Activated CD4-positive, alpha-beta T cell treated with anti-CD3 and anti-CD28 coated beads, Interleukin-10, Interleukin-2, amounts not matched to agents 100 ng/mL and 50 ng/mL, durations not matched to agents 16 hours and 8 hours (primary cell): ENCODE measurements around the gene ENKD1.

Source experiments
- DNase-seq: peaks from one replicate; pipeline ENCODE4 v3.0.0-alpha.2; 2020

ENKD1 gene

DNA sequence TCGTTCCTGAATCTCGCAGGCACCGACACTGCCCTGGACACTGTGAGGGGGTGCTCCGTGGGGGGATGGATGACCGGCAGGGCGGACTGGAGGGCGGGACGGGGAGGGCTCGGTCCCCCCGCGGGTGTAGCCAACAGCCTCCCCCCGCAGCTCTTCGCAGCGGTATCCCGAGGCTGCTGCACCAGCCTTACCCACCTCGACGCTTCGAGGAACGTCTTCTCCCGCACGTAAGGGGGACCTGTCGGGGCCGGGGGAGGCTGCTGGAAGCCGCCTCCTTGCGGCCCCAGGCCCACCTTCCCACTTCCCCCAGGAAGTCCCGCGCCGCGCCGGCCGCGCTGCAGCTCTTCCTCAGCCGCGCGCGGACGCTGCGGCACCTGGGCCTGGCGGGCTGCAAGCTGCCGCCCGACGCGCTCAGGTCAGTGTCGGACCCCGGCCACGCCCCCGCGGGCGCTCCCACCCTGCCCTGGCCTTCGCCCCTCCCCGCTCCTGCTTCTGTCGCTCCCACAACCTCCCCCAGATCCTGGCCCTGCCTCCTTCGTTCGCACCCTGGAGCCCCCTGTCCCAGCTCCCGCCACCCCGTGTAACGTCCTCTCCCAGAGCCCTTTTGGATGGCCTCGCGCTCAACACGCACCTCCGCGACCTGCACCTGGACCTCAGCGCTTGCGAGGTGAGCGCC, 18.3 kb downstream of the ENKD1 start:
- DNase-seq, result no peak

DNA sequence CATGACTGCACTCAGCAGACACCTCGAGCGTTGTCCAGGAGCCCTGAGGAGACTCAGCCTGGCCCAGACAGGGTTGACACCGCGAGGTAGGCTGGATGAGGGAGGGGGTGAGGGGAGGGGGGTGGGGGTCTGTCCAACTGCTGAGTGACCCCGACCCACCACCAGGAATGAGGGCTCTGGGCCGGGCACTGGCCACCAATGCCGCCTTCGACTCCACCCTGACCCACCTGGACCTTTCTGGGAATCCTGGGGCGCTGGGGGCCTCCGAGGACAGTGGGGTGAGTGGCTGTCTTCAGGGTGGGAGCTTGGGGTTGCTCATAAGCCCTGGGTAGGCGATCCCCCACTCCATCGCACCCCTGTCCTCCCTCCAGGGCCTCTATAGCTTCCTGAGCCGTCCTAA, 18.9 kb downstream of the ENKD1 start:
- DNase-seq, result no peak

DNA sequence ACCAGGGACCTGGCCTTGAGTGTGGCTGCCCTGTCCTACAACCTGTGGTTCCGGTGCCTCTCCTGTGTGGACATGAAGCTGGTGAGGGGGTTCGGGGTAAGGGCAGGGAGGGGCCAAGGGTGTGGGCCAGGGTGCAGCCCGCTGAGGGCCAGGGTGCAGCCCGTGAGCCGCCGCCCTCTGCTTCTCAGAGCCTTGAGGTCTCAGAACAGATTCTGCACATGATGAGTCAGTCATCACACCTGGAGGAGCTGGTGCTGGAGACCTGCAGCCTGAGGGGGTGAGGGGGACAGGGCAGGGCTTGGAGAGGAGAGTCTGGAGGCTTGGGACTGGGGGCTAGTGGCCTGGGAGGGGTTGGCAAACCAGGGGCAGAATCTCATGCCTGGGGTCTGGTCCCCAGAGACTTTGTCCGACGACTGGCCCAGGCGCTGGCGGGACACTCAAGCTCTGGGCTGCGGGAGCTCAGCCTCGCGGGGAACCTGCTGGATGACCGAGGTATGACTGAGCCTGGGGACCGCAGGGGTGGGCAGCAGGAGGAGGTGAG, 19.4 kb downstream of the ENKD1 start:
- no peak for DNase-seq

DNA sequence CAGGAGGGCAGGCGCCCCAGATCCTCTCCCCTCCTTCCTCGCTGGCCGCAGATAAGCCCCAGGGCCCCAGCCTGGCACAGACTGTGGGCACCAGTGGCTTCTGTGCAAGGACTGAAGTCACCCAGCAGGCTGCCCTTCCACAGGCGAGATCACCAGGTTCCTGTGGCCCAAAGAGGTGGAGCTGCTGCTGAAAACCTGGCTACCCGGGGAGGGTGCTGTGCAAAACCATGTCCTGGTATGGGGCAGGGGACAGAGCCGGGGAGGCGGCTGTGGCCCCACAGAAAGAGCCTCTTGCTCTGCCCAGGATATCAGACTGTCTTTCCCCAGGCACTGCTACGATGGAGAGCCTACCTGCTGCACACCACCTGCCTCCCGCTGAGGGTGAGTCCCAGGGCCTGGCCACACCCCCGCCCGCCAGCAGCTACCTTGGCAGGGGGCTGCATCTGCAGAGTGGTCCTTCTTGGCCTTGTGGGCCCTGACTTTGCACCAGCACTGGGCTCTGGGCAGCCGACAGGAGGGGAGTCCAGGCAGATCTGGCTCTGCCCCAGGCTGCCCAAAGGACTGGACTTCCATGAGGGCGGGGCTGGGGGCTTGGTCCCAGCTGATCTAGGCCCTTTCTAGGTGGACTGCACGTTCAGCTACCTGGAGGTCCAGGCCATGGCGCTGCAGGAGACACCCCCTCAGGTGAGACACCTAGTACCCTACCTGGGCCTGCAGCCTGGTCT, 21.0 kb downstream of the ENKD1 start:
- DNase-seq, result peak; percentile 28

DNA sequence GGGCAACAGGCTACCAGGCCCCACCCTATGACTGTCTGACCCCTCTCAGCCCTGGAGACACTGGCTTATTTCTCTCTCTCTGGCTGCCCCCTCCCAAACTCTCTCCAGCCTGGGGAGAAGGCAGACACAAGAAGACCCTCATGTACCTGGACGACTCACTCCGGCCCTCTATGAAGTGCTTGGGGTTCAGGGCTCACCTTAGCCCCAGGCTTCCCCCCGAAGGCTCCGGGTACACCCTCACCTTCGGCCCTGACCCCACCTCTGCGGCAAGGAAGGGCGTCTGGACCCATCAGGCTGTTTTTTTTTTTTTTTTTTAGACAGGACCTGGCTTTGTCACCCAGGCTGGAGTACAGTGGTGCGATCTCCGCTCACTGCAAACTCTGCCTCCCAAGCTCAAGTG, 22.5 kb downstream of the ENKD1 start:
- DNase-seq, result no peak

DNA sequence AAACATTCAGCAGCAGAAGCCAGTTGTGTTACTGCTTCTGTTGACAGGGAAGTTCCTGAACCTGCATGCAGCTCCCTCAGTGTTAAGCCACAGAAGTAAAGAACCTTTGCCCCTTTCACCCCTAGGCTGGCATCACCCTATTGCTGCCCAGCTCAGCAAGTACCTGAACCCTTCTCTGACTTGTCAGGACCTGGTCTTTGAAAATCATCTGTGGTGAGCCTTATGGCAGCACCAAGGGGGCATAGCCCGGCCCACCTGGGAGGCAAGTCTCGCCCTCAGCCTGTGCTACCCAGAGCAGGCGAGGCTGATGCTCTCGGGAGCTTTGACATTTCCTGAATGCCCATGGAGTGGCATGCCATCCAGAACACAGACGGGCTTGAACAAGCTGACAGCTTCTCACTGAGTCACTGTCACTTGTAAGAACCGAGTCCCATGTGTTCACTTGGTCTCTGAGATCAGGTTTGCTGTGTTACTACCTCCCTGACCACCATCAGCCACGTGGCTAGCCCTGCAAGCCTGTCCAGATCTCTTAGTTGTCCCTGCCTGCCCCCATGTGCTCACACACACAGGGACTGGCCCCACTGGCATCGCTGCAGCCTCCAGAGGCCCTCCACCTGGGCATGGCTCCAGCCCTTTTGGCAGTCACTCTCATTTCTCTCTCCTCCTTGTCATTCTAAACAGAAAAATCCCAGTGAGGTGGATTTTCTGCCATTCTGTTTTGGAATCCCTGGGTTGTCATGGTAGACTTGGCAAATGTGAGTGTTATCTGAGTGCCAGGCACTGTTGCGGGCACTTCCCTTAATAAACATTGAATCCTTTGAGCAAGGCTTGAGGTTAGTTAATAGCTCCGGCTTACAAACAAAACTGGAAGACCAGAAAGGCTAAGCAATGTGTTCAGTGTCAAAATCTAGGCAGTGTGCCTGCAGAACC, 24.5 kb downstream of the ENKD1 start:
- DNase-seq, result no peak

DNA sequence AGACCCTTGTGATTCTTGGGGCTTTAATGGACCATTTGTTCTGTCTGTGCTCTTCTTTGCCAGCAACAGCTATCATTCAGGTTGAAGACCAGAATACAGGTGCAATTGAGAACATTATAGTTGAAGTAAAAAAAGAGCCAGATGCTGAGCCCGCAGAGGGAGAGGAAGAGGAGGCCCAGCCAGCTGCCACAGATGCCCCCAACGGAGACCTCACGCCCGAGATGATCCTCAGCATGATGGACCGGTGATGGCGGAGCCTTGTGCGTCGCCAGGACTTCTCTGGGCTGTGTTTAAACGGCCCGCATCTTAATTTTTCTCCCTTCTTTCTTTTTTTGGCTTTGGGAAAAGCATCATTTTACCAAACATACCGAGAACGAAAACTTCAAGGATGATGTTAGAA, 28.9 kb downstream of the ENKD1 start:
- DNase-seq, result no peak

DNA sequence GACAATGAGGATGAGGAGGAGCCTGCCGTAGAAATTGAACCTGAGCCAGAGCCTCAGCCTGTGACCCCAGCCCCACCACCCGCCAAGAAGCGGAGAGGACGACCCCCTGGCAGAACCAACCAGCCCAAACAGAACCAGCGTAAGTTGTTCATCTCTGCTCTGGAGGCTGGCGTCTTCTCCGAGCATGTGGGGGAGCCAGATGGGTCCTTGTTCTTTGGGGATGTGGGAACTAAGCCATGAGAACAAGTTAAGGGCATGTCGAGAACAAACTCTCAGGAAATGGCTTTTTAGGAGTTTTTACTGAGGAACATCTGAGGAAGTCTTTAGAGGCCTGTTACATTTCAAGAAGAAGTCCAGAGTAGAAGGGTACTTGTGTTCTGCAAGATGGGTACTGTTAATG, 29.8 kb downstream of the ENKD1 start:
- no peak for DNase-seq

DNA sequence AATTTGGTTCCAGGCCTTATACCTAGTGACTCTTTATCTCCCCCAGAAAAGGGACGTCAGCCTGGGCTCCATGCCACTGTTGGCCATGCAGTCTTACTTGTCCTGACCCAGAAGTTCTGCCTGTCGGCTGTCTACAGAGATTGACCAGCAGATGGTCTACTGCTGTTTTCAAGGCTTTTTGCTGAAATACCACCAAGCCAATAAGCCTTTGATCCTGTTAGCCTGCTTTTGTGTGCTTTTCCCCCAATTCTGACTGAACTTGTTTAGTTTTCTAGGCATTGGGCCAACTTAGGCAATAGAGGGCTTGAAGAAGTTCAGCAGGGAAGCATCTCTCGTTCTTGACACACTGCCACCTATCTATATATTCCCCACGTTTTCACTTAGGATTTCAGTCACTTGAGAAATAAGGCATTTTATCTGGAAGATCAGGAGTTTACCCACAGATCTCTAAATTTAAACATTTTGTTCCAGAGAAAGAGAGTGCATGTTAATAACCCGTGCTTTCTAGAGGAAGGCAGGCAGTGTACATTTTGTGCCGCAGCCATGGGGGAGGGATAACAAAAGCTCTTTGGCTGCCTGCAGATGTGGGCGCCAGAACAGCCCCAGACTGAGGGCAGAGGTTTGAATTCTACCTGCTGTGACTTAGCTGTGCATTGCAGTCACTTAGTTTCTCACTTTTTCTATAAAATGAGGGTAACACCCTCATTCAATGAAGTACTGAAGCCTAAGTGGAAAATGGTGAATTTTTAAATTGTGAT, 34.0 kb downstream of the ENKD1 start:
- no peak for DNase-seq

DNA sequence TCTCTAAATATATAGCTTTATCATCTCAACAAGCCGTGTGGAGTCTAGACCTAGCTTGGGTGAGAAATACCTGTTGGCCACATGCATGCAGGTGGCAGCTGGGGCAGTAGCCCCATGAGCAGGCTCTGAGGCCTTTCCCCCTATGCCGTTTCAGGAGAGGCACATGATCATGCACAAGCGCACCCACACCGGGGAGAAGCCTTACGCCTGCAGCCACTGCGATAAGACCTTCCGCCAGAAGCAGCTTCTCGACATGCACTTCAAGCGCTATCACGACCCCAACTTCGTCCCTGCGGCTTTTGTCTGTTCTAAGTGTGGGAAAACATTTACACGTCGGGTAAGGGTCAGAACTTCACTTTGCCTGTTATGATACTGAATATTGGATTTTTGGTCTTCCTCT, 38.3 kb downstream of the ENKD1 start:
- no peak for DNase-seq

DNA sequence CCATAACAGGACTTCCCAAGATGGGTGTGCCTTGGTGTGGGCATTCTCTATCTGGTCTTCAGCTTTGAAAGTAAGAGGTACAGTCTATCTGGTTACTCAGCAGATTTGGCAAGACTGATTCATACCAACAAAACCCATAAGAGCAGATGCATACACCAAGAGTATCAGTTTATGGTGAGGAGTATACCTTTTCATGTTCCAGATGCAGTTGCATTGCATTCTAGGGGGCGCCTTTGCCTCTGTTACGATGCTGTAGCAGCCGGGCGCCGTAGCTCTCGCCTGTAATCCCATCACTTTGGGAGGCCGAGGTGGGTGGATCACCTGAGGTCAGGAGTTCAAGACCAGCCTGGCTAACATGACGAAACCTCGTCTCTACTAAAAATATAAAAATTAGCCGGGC, 52.7 kb downstream of the ENKD1 start:
- peak; percentile 3 for DNase-seq
